SKM-1 treated with dmso at 0.1 percent for 144 hours (cell line): ENCODE measurements around the gene CXCL13.
"Not testable (repeated sequence)": the region's sequence is repeated elsewhere in the genome, so short reads cannot be mapped to it uniquely, and the experiment has no call there.

ENCODE experiments used
- DNase-seq: peaks from one replicate; lab custom pipeline; 2025; ENCODE audit not compliant: unreplicated experiment; lab: John Stamatoyannopoulos, UW

Gene CXCL13, protein sequence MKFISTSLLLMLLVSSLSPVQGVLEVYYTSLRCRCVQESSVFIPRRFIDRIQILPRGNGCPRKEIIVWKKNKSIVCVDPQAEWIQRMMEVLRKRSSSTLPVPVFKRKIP

GRCh38 chr4:77605210-77605902 is at the start of gene CXCL13:
Gene CXCL13 (plus strand): TSS chr4:77605820. CDS start chr4:77605866, 46 bp downstream.
- no peak for DNase-seq

DNA sequence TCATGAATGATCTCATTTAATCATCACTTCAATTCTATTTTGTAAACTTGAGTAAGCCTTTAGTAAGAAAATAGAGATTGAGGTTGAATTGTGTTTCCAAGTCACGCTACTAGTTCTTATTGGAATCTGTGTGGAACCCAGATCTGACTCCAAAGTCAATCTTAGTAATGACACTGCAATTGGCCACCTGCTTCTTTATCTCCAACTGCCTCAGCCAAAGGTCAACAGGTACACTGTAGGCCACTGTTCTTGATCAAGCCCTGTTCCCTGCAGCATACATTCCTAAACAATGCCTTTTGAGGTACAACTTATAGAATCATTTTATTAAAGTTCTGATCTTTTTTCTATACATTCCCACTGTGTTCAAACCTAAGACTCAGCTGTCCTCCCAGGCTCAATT is 45.5 kb upstream of the CXCL13 start:
- DNase-seq = no peak

DNA sequence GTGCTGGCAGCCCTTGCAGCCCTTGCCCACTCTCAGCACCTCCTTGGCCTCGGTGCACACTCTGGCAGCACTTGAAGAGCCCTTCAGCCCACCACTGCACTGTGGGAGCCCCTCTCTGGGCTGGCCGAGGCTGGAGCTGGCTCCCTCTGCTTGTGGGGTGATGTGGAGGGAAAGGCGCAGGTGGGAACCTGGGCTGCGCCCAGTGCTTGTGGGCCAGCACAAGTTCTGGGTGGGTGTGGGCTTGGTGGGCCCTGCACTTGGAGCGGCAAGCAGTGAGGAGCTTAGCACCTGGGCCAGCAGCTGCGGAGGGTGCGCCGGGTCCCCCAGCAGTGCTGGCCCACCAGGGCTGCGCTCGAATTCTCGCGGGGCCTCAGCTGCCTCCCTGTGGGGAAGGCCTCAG is 43.9 kb upstream of the CXCL13 start:
- not testable (repeated sequence) for DNase-seq

- DNase-seq = no peak
These were observed 41.4 kb upstream of the CXCL13 start for GRCh38 chr4:77564231-77564630.

DNA sequence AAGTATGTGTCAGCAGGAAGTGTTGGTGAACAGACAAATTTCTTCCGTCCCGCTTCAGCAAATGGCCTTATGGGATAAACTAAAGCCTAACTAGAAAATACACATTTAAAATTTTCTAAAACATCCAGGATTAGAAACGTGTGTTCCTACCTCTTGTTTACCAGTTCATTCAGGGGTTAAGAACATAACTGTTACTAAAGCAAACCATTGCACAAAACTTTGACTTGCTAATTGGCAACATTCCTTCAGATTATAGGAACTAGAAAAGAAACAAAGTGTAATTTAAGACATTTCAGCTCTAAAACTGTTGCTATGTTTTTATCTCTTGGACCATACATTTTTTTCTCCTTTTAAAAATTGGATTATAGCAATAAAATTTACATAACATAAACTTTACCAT is 39.5 kb upstream of the CXCL13 start:
- DNase-seq = no peak

GRCh38 chr4:77567549-77567948 is 38.1 kb upstream of the CXCL13 start:
- no peak for DNase-seq

- DNase-seq = not testable (repeated sequence)
These were observed 35.0 kb upstream of the CXCL13 start for GRCh38 chr4:77570508-77571214.

DNA sequence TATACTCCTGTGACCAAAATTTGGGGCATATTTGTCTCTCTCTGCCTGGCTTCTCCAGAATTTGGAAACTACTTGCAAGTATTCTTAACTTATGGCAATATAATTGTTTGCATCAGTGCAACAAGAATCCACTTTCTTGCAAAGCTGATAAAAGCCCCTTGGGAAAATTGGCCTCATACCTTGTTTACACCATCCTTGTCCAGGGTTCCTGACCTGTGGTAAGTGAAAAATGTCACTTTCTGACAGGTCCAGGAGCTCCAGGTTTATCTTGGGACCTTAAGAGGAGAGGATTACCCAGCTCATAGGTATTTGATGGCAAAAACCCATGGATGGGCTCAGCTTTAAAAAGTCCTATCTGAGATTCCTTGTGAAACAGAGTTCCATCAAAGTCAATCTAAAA is 29.3 kb upstream of the CXCL13 start:
- DNase-seq = no peak

DNA sequence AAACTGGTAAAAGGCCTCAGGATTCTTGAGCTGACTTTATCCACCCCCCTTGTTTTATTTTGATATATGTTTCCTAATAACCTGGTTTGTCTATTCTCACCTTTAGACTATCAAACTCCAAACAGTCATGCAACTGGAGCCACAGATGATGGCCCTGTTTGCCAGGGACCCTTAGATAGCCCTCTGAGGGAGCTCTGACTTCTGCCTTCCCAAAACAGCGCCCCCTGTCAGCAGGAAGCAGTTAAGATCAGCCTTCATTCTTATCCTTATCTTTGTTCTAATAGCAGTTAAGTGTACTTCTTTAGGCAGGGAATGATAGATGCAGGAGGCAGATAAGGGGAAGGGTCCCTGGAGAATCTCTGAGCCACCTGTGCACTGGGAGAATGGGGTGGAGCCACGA is 27.5 kb upstream of the CXCL13 start:
- DNase-seq = no peak

GRCh38 chr4:77579406-77580076 is 26.1 kb upstream of the CXCL13 start:
- no peak for DNase-seq

DNA sequence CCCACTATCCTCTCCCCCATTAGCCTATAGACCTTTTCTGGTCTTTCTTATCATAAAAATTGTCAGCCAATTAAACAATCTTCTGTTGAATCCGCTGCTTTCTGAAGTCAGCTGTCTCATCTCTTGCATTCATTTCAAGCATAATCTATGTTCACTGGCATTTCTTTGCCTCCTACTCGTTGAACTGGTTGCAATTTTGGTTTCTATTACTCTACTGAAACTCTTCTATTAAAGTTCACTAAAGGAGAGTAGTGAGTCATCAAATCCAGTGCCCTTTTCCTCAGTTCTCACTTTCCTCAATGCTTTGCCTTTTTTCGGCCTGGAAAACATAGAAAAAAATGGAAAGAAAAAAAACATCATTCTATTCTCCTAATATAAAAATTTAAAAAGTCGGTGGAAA is 23.9 kb upstream of the CXCL13 start:
- no peak for DNase-seq

- no peak for DNase-seq
These were observed 23.5 kb upstream of the CXCL13 start for GRCh38 chr4:77582156-77582555.

GRCh38 chr4:77582711-77583110 is 22.9 kb upstream of the CXCL13 start:
- DNase-seq = no peak

DNA sequence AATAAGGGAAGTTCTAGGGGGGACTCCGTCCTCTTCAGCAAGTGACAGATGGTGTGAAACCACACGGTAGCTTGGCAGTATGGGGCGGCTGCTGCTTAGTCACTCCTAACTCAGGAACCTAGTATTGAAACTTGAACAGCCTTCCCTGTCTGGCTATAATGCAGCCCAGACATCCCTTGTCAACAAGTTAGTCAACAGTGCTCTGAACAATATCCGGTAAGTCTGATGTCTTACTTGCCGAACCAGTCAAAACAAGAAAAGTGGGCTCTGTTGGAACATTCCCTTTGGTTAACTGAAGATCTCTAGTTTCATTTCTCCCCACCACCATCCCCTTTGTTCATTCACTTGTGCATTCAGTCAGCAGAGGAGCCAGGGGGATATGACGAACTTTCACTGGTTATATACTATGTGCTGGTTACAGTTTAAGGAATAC is 18.7 kb upstream of the CXCL13 start:
- peak; percentile 4 for DNase-seq

GRCh38 chr4:77590482-77590881 is 15.1 kb upstream of the CXCL13 start:
- DNase-seq = no peak

DNA sequence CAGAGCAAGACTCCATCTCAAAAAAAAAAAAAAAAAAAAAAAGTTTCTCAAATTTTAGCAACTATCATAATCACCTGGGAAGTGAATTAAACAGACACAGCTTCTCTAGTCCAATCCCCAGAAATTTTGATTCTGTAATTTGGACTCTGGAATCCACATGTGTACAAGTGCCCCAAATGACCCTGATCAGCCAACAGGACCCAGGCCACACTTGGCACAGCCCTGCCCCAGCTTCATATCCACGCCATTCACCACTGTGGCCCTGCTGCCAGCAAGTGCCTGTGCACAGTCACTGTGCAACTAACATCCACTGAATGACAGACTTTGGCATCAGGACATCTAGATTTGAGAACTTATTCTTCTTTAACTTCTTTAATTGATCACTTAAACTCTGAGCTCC is 14.1 kb upstream of the CXCL13 start:
- DNase-seq = no peak

- no peak for DNase-seq
These were observed 12.5 kb upstream of the CXCL13 start for GRCh38 chr4:77593101-77593500.

- no peak for DNase-seq
These were observed 11.6 kb upstream of the CXCL13 start for GRCh38 chr4:77593993-77594392.

GRCh38 chr4:77595364-77595973 is 10.2 kb upstream of the CXCL13 start:
- DNase-seq = no peak

- peak; percentile 18 for DNase-seq
These were observed 6.2 kb upstream of the CXCL13 start for GRCh38 chr4:77599378-77599777.
